ENCODE measurements around the gene STXBP2.
A peak's percentile ranks its signal among the peaks of the same experiment; 100 is the strongest.

STXBP2 gene

GRCh38 chr19:7681340-7682174 is 44.6 kb downstream of the STXBP2 start:
- peak; percentile 5 for DNase-seq

GRCh38 chr19:7682175-7682855 is 45.4 kb downstream of the STXBP2 start:
- DNase-seq, result no peak

GRCh38 chr19:7685546-7686445 is 48.9 kb downstream of the STXBP2 start:
- DNase-seq, result no peak

GRCh38 chr19:7687177-7687576 is 50.3 kb downstream of the STXBP2 start:
- no peak for DNase-seq

GRCh38 chr19:7689165-7689564 is 52.3 kb downstream of the STXBP2 start:
- DNase-seq, result no peak

GRCh38 chr19:7690779-7691258 is 53.9 kb downstream of the STXBP2 start:
- DNase-seq, result no peak

GRCh38 chr19:7691497-7691896 is 54.6 kb downstream of the STXBP2 start:
- no peak for DNase-seq

GRCh38 chr19:7692417-7693088 is 55.6 kb downstream of the STXBP2 start:
- DNase-seq, result no peak

- no peak for DNase-seq
Observed at GRCh38 chr19:7694499-7694898, 57.6 kb downstream of the STXBP2 start.
